Measurements from ENCODE around the gene ATAD3B. TPM values are rescaled to one million over a fixed set of nuclear protein-coding genes. Genes with fewer than 3 reads are reported as not detected.
"Not testable (repeated sequence)": the region's sequence is repeated elsewhere in the genome, so short reads cannot be mapped to it uniquely, and the experiment has no call there.

The ATAD3B gene
- total and polyA plus RNA-seq, 2 donors from 2014 or later, result 13.3 to 28.8 TPM

DNA sequence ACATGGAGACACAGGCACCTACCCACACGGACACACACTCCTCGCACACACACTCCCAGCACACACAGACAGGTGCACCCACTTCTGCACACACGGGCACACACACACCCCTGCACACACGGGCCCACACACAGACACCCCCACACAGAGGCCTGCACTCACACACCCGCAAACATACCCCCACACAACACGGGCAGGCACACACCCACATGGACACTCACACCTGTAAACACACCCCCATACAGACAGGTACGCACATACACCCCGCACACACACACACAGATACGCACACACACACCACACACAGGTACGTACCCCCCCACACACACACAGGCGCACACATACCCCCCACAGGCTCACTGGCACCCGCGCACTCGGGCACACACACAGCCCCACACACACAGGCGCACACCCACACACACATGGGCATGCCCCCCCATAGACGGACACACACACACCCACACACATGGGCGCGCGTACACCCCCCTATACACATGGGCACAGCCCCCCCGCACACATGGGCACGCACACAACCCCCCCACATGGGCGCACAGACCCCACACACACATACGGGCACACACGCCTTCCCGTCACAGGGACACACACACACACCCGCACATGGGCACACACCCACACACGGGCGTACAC, 46.5 kb downstream of the ATAD3B start:
- H3K27ac ChIP-seq (ENCODE audit: low read depth in 2 of 2, low read length in 2 of 2), result no peak overlapping the region
- no peaks in the 10 kb centered on the region for H3K27me3 ChIP-seq (ENCODE audit: control insufficient read depth, insufficient read depth, low read length)
- intact Hi-C loops (cut with DNase I), result no loop called here
- TF ChIP-seq, protein P1, sequence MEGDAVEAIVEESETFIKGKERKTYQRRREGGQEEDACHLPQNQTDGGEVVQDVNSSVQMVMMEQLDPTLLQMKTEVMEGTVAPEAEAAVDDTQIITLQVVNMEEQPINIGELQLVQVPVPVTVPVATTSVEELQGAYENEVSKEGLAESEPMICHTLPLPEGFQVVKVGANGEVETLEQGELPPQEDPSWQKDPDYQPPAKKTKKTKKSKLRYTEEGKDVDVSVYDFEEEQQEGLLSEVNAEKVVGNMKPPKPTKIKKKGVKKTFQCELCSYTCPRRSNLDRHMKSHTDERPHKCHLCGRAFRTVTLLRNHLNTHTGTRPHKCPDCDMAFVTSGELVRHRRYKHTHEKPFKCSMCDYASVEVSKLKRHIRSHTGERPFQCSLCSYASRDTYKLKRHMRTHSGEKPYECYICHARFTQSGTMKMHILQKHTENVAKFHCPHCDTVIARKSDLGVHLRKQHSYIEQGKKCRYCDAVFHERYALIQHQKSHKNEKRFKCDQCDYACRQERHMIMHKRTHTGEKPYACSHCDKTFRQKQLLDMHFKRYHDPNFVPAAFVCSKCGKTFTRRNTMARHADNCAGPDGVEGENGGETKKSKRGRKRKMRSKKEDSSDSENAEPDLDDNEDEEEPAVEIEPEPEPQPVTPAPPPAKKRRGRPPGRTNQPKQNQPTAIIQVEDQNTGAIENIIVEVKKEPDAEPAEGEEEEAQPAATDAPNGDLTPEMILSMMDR (IDR thresholded peaks at IDR 0.05; ENCODE audit: borderline replicate concordance, extremely low read depth, insufficient read depth), result no peak
- no peak for FAIRE-seq
- no peak overlapping the region for H3K9ac ChIP-seq (ENCODE audit: low read length in 3 of 3)
- peaks cover 3 to 10% (median 4%) of the 10 kb centered on the region in 3 donors for H3K36me3 ChIP-seq (ENCODE audit: control insufficient read depth in 2 of 3, insufficient read depth in 3 of 3, low read length in 3 of 3)
- no peaks in the 10 kb centered on the region for H3K4me1 ChIP-seq (ENCODE audit: control insufficient read depth in 2 of 3, insufficient read depth in 2 of 3, low read depth in 1 of 3, low read length in 3 of 3)
- H3K9me3 ChIP-seq (ENCODE audit: control insufficient read depth in 2 of 3, insufficient read depth in 1 of 3, low read length in 3 of 3), result no peaks in the 10 kb centered on the region
- no peak for DNase-seq
- H3K4me3 ChIP-seq (ENCODE audit: low read length in 3 of 3), result no peak overlapping the region

DNA sequence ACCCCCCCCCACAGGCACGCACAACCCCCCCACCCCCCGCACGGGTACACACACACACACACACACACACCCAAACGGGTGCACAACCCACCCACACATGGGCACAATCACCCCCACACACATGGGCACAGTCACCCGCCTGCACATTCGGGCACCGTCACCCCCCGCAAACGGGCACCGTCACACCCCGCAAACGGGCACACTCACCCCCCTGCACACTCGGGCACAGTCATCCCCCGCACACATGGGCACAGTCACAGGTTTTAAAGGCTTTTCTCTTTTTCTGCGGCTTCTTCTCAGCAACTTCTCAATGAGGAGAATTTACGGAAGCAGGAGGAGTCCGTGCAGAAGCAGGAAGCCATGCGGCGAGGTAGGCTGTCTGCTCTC, 47.0 kb downstream of the ATAD3B start:
- H3K4me3 ChIP-seq (ENCODE audit: low read length in 3 of 3); H3K27ac ChIP-seq (ENCODE audit: low read depth in 2 of 2, low read length in 2 of 2); H3K9ac ChIP-seq (ENCODE audit: low read length in 3 of 3); H3K36me3 ChIP-seq (ENCODE audit: control insufficient read depth in 2 of 3, insufficient read depth in 3 of 3, low read length in 3 of 3); H3K4me1 ChIP-seq (ENCODE audit: control insufficient read depth in 2 of 3, insufficient read depth in 2 of 3, low read depth in 1 of 3, low read length in 3 of 3); intact Hi-C loops (cut with DNase I); DNase-seq; H3K27me3 ChIP-seq (ENCODE audit: control insufficient read depth, insufficient read depth, low read length); FAIRE-seq; H3K9me3 ChIP-seq (ENCODE audit: control insufficient read depth in 2 of 3, insufficient read depth in 1 of 3, low read length in 3 of 3): not testable (repeated sequence)

DNA sequence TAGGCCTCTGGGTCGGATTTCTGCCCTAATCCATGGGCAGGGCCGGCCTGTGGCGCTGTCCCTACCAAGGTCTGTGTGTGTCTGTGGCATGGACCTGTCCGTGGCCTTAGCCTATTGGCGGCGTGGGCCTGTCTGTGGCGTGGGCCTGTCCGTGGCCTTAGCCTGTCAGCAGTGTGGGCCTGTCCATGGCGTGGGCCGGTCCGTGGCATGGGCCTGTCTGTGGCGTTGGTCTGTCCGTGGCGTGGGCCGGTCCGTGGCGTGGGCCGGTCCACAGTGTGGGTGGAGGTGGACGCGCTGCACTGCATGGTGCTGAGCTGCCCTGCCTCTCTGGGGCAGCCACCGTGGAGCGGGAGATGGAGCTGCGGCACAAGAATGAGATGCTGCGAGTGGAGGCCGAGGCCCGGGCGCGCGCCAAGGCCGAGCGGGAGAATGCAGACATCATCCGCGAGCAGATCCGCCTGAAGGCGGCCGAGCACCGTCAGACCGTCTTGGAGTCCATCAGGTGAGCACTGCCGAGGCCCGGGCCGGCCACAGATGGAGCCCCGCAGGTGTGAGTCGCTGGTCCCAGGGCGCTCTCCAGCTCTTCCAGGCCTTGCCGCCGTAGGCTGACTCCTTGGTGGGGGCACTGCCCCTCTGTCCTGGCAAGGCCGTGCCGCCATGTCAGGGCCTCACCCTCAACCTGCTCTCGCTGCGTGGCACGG, 48.4 kb downstream of the ATAD3B start:
- H3K9ac ChIP-seq (ENCODE audit: low read length in 3 of 3); H3K9me3 ChIP-seq (ENCODE audit: control insufficient read depth in 2 of 3, insufficient read depth in 1 of 3, low read length in 3 of 3); H3K4me1 ChIP-seq (ENCODE audit: control insufficient read depth in 2 of 3, insufficient read depth in 2 of 3, low read depth in 1 of 3, low read length in 3 of 3); H3K27me3 ChIP-seq (ENCODE audit: control insufficient read depth, insufficient read depth, low read length); intact Hi-C loops (cut with DNase I); FAIRE-seq; H3K4me3 ChIP-seq (ENCODE audit: low read length in 3 of 3); H3K36me3 ChIP-seq (ENCODE audit: control insufficient read depth in 2 of 3, insufficient read depth in 3 of 3, low read length in 3 of 3); H3K27ac ChIP-seq (ENCODE audit: low read depth in 2 of 2, low read length in 2 of 2); DNase-seq: not testable (repeated sequence)

DNA sequence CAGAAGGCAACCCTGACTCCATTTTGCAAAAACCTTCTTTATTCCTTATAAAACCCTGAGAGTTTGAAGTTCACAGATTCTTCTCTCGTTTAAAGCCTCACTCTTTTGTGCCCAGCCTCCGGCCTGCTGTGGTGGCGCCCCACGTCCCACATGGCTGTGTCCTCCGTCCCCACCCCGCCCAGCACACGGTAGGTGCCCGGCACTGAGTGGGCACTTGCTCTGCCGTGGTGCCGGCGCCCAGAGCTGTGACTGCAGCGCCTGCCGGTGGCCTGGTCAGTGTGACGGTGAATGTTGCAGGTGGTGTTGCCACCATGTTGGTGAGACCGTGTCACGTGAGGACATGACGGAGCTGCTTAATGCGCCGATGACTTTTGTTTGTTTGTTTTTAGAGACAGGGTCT, 49.8 kb downstream of the ATAD3B start:
- intact Hi-C loops (cut with DNase I), result no loop called here
- FAIRE-seq, result no peak

DNA sequence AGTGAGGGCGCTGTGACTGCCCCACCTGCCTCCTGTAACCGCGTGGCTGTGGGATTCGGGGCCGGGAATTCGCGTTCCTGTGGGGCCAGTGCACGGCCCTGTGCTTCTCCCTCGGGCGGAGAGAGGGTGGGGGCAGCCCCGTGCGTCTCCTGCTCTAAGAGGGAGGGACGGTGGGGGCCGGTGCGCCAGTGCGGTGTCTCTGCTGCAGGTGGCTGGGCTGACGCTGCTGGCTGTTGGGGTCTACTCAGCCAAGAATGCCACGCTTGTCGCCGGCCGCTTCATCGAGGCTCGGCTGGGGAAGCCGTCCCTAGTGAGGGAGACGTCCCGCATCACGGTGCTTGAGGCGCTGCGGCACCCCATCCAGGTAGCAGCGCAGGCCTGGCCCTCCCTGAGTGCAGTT, 51.0 kb downstream of the ATAD3B start:
- H3K9ac ChIP-seq (ENCODE audit: low read length in 3 of 3); H3K36me3 ChIP-seq (ENCODE audit: control insufficient read depth in 2 of 3, insufficient read depth in 3 of 3, low read length in 3 of 3); DNase-seq; H3K4me1 ChIP-seq (ENCODE audit: control insufficient read depth in 2 of 3, insufficient read depth in 2 of 3, low read depth in 1 of 3, low read length in 3 of 3); FAIRE-seq; intact Hi-C loops (cut with DNase I); H3K27ac ChIP-seq (ENCODE audit: low read depth in 2 of 2, low read length in 2 of 2); H3K27me3 ChIP-seq (ENCODE audit: control insufficient read depth, insufficient read depth, low read length); H3K4me3 ChIP-seq (ENCODE audit: low read length in 3 of 3); H3K9me3 ChIP-seq (ENCODE audit: control insufficient read depth in 2 of 3, insufficient read depth in 1 of 3, low read length in 3 of 3): not testable (repeated sequence)

More for the DNA sequence above, 49.8 kb downstream of the ATAD3B start:
- no peaks in the 10 kb centered on the region for H3K27me3 ChIP-seq (ENCODE audit: control insufficient read depth, insufficient read depth, low read length)
- H3K9ac ChIP-seq (ENCODE audit: low read length in 3 of 3), result no peak overlapping the region
- peaks cover 3 to 7% (median 4%) of the 10 kb centered on the region in 3 donors for H3K36me3 ChIP-seq (ENCODE audit: control insufficient read depth in 2 of 3, insufficient read depth in 3 of 3, low read length in 3 of 3)
- no peaks in the 10 kb centered on the region for H3K4me1 ChIP-seq (ENCODE audit: control insufficient read depth in 2 of 3, insufficient read depth in 2 of 3, low read depth in 1 of 3, low read length in 3 of 3)
- DNase-seq, result no peak
- TF ChIP-seq, protein P1 (IDR thresholded peaks at IDR 0.05; ENCODE audit: borderline replicate concordance, extremely low read depth, insufficient read depth), result no peak
- no peak overlapping the region for H3K4me3 ChIP-seq (ENCODE audit: low read length in 3 of 3)
- no peak overlapping the region for H3K27ac ChIP-seq (ENCODE audit: low read depth in 2 of 2, low read length in 2 of 2)
- no peaks in the 10 kb centered on the region for H3K9me3 ChIP-seq (ENCODE audit: control insufficient read depth in 2 of 3, insufficient read depth in 1 of 3, low read length in 3 of 3)

DNA sequence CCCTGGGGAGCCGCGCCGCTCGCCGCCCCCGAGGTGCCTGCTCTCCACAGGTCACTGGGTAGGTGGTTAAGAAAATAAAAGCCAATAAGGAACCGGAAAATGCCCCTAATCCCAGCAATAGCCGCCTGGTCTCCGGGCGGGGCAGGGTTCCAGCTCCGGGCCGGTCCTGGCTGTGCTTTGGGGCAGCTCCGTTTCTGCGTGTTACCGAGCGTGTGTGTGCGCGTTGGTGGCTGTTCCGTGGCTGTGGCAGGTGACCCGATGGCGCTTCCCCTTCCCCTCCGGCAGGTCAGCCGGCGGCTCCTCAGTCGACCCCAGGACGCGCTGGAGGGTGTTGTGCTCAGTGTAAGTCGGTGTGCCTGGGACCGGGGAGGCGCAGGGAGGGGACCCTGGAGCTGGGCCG, 51.7 kb downstream of the ATAD3B start:
- H3K9me3 ChIP-seq (ENCODE audit: control insufficient read depth in 2 of 3, insufficient read depth in 1 of 3, low read length in 3 of 3); H3K36me3 ChIP-seq (ENCODE audit: control insufficient read depth in 2 of 3, insufficient read depth in 3 of 3, low read length in 3 of 3); H3K9ac ChIP-seq (ENCODE audit: low read length in 3 of 3); H3K4me1 ChIP-seq (ENCODE audit: control insufficient read depth in 2 of 3, insufficient read depth in 2 of 3, low read depth in 1 of 3, low read length in 3 of 3); H3K27ac ChIP-seq (ENCODE audit: low read depth in 2 of 2, low read length in 2 of 2); intact Hi-C loops (cut with DNase I); H3K27me3 ChIP-seq (ENCODE audit: control insufficient read depth, insufficient read depth, low read length); DNase-seq; FAIRE-seq; H3K4me3 ChIP-seq (ENCODE audit: low read length in 3 of 3): not testable (repeated sequence)

DNA sequence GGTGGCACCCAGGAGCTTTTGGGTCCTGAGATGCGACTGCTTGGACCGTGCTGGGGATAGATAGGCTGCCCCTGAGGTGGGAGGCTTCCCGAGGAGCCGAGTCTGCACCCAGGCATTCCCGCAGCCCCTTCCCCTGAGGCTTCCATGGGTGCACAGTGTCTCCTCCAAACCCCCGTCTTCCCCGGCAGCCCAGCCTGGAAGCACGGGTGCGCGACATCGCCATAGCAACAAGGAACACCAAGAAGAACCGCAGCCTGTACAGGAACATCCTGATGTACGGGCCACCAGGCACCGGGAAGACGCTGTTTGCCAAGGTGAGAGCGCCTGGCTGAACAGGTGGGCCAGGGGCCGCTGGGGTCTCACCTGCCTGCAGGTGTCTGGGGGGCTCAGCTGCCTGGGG, 52.1 kb downstream of the ATAD3B start:
- H3K4me3 ChIP-seq (ENCODE audit: low read length in 3 of 3); H3K27me3 ChIP-seq (ENCODE audit: control insufficient read depth, insufficient read depth, low read length); intact Hi-C loops (cut with DNase I); H3K9ac ChIP-seq (ENCODE audit: low read length in 3 of 3); H3K4me1 ChIP-seq (ENCODE audit: control insufficient read depth in 2 of 3, insufficient read depth in 2 of 3, low read depth in 1 of 3, low read length in 3 of 3); FAIRE-seq; H3K36me3 ChIP-seq (ENCODE audit: control insufficient read depth in 2 of 3, insufficient read depth in 3 of 3, low read length in 3 of 3); H3K27ac ChIP-seq (ENCODE audit: low read depth in 2 of 2, low read length in 2 of 2); H3K9me3 ChIP-seq (ENCODE audit: control insufficient read depth in 2 of 3, insufficient read depth in 1 of 3, low read length in 3 of 3); DNase-seq: not testable (repeated sequence)
